Eye (tissue), 1 donor: ENCODE data around the gene ZNF561.
"Not testable (repeated sequence)": the region's sequence is repeated elsewhere in the genome, so short reads cannot be mapped to it uniquely, and the experiment has no call there.

ENCODE experiments used
- DNase-seq: peaks from one replicate; pipeline ENCODE4 v3.0.0-alpha.2; 2015

ZNF561 gene

DNA sequence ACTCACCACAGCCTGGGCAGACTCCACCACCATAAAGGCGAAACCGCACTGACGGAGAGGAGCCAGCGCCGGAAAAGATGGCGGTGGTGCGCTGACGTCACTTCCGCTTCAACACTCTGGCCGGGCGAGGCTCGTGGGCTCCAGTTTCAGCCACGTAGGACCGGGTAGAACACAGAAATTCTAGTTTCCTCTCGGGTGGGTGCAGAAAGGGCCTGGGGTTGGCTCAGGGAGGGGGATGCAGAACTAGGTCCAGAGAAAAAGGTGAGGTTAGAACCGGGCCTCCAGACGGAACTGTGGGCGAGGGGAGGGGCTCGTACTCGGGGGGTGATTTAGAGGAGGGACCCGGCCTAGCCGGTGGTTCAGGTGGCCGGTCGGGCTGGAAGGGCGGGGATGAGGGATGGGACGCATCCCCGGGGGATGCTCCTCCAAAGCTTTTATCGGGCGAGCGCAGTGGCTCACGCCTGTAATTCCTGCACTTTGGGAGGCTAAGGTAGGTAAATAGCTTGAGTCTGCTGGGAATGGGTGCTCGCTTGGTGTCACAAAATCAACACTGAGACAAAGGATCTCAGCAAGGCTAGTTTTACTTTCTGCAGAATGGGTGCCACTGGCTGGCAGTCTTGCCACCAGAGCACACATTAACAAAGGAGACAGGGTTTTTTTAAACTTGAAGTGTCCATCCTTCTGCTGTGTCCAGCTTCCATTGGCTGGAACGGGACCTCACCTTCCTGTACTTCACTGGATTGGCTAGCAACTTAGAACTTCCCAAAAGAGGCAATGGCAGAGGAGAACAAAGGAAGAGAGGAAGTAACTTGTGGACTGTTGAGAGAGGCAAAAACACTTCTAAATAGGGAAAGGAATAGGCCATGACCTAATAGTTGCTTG is at the start of gene ZNF561:
ZNF561 (minus strand) TSS at position 77 of the 882 bp plus-strand sequence. CDS start 1,776 bp downstream, outside the sequence.
- DNase-seq = peak; percentile 97

DNA sequence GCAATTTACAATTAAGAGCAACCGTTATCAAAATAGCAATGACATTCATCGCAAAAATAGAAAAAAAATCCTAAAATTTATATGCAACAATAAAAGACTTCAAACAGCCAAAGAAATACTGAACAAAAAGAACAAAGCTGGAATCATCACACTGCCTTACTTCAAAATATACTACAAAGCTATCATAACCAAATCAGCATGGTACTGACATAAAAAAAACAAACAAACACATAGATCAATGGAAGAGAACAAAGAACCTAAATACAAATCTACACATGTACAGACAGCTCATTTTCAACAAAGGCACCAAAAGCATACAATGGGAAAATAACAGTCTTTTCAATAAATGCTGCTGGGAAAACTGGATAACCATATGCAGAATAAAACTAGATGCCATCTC is 47.5 kb upstream of the ZNF561 start:
- no peak for DNase-seq

DNA sequence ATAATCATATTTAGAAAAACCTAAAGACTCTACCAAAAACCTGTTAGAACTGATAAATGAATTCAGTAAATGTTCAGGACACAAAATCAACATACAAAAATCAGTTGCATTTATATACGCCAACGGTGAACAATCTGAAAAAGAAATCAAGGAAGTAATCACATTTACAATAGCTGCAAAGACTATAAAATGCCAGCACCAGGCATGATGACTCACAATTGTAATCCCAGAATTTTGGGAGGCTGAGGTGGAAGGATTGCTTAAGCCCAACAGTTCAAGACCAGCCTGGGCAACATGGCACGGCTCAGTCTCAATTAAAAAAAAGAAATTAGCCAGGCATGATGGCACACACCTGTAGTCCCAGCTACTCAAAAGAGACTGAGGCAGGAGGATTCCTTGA is 46.9 kb upstream of the ZNF561 start:
- no peak for DNase-seq

DNA sequence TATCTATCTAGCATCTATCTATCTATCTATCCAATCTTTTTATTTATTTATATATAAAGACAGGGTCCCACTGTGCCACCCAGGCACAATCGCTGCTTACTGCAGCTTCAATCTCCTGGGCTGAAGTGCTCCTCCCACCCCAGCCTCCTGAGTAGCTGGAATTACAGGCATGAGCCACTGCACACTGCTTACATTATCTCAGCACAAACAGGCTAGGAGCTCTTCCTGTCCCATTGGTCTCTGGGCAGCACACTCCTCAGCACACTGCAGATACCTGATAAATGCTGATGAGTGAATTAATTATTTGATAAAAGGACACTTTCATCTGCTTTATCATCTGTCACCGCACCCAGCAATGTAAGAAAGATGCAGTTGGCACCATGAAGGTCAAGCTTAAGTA is 37.7 kb upstream of the ZNF561 start:
- no peak for DNase-seq

- not testable (repeated sequence) for DNase-seq
Observed at GRCh38 chr19:9653066-9653555, 32.1 kb upstream of the ZNF561 start.

- DNase-seq = not testable (repeated sequence)
Observed at GRCh38 chr19:9651464-9651863, 30.4 kb upstream of the ZNF561 start.

- DNase-seq = no peak
Observed at GRCh38 chr19:9650345-9650744, 29.3 kb upstream of the ZNF561 start.

- no peak for DNase-seq
Observed at GRCh38 chr19:9645472-9645871, 24.4 kb upstream of the ZNF561 start.

DNA sequence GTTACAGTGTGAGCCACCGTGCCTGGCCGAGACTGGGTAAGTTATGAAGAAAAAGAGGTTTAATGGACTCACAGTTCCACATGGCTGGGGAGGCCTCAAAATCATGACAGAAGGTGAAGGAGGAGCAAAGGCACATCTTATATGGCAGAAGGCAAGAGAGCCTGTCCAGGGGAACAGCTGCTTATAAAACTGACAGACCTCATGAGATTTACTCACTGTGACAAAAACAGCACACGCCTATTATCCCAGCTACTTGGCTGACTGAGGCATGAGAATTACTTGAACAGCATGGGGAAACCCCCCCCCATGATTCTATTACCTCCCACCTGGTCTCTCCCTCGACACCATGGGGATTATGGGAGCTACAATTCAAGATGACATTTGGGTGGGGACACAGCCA is 23.4 kb upstream of the ZNF561 start:
- peak; percentile 12 for DNase-seq

DNA sequence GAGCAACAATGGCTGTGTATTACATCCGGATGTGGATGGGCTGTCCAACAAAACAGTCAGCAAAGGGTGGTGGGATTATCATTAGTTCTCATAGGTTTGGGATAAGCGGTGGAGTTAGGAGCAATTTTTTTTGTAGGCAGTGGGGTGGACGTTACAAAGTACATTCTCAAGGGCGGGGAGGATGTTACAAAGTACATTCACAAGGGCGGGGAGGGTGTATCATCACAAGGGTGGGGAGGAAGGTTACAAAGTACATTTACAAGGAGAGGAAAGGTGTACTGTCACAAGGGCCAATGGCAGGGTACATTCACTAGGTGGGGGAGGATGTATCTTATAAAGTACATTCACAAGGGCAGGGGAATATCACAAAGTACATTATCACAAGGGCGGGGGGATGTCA is 20.8 kb upstream of the ZNF561 start:
- no peak for DNase-seq

DNA sequence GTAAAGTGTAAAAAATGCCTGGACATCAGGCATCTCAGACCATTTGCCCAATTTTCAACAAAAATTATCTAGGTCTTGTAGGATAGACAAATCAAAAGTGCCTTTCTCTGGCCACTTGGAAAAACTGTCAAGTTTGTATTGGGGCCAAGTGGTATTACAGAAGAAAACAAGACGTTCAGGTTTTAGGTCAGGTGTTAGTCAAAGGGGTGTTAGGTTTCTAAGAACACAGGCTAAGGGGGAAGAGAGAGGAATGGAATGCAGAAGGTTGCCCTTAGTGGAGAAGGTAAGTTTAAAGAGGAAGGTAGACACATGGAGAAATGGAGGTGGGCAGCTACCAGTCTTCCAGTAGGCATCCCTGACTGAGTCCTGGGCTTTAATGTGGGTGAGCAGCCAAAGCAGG is 19.9 kb upstream of the ZNF561 start:
- DNase-seq = no peak

DNA sequence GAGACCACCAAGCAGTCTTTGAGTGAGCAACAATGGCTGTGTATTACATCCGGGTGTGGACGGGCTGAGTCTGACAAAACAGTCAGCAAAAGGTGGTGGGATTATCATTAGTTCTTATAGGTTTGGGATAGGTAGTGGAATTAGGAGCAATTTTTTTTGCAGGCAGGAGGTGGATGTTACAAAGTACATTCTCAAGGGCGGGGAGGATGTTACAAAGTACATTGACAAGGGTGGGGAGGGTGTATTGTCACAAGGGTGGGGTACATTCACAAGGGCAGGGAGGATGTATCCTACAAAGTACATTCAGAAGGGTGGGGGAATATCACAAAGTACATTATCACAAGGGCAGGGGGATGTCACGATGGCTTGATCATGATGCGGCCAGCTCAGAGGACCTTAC is 15.0 kb upstream of the ZNF561 start:
- no peak for DNase-seq

DNA sequence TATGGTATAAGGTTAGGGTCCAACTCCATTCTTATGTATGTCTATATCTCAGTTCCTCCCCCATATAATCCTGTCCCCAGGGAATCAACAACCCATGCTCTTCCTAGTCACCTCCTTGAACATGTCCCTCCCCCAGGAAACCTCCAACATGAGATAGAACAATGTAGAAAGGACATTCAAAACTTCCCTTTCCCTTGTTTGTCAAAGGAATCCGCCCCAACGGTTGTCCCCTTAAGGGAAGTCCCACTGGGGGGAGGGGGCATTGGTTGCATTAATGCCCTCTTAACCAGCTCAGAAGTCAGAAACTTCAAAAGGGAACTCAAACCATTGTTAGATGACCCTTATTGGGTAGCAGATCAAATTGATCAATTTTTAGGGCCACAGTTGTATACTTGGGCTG is 6.8 kb upstream of the ZNF561 start:
- DNase-seq = no peak

- DNase-seq = peak; percentile 11
Observed at GRCh38 chr19:9622531-9622930, 1.5 kb upstream of the ZNF561 start.

DNA sequence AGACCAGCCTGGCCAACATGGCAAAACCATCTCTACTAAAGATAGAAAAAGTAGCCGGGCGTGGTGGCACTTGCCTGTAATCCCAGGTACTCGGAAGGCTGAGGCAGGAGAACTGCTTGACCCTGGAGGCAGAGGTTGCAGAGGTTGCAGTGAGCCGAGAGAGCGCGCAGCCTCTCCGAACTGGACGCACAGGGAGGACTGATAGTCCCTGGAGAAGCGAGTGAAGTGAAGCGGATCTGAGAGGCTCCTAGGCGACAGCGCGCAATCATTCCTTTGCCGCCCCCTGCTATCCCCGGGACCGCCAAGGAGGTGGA is 233 bp downstream of the ZNF561 start:
- DNase-seq = no peak

GRCh38 chr19:9615844-9616243 is 5.2 kb downstream of the ZNF561 start:
- DNase-seq = no peak

- no peak for DNase-seq
Observed at GRCh38 chr19:9610484-9611113, 10.4 kb downstream of the ZNF561 start.

- no peak for DNase-seq
Observed at GRCh38 chr19:9608912-9609311, 12.1 kb downstream of the ZNF561 start.

GRCh38 chr19:9597027-9597426 is 24.0 kb downstream of the ZNF561 start:
- no peak for DNase-seq

DNA sequence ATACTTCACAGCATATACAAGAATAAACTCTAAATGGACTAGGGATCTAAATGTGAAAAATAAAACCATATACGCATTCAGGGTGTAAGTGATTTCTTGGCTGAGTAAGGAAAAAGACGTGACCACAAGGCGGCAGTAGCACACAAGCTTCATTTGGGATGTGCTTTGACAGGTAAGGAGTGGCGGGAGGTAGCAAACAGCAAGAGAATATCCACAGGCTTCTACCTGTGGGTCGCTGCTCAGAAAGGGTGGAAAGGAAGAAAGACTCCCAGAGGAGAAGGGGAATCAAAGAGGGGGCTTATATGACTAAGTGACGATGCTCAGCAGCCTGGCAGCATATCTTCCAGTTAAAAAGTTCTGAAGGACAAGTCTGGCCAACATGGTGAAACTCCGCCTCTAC is 34.3 kb downstream of the ZNF561 start:
- peak; percentile 85 for DNase-seq

GRCh38 chr19:9584073-9584833 is 36.8 kb downstream of the ZNF561 start, which contains the start of gene ZNF121:
Gene ZNF121 (minus strand): TSS chr19:9584504. CDS start chr19:9568097, 16,407 bp downstream.
- DNase-seq = peak; percentile 97

DNA sequence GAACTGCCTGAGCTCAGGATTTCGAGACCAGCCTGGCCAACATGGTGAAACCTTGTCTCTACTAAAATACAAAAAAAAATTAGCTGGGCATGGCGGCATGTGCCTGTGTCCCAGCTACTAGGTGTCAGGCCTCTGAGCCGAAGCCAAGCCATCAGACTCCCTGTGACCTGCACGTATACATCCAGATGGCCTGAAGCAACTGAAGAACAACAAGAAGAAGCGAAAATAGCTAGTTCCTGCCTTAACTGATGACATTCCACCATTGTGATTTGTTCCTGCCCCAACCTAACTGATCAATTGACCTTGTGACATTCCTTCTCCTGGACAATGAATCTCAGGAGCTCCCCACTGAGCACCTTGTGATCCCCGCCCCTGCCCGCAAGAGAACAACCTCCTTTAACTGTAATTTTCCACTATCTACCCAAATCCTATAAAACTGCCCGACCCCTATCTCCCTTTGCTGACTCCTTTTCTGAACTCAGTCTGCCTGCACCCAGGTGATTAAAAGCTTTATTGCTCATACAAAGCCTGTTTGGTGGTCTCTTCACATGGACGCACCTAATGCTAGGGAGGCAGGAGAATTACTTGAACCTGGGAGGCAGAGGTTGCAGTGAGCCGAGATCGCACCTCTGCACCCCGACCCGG is 38.8 kb downstream of the ZNF561 start:
- not testable (repeated sequence) for DNase-seq

- DNase-seq = no peak
Observed at GRCh38 chr19:9580728-9581127, 40.3 kb downstream of the ZNF561 start.
